ENCODE measurements around the gene GFOD2.

Gene GFOD2

GRCh38 chr16:67723151-67723910, 4.2 kb upstream of the GFOD2 start:
- no peak overlapping the region for H3K4me3 Mint-ChIP-seq
- H3K36me3 Mint-ChIP-seq (ENCODE audit: low read depth): peaks cover 2% of the 10 kb centered on the region
- H3K4me1 Mint-ChIP-seq (ENCODE audit: low read depth): peaks cover 20% of the 10 kb centered on the region
- H3K9me3 Mint-ChIP-seq: no peaks in the 10 kb centered on the region
- H3K27ac Mint-ChIP-seq: no peak overlapping the region
- H3K27me3 Mint-ChIP-seq: no peaks in the 10 kb centered on the region

DNA sequence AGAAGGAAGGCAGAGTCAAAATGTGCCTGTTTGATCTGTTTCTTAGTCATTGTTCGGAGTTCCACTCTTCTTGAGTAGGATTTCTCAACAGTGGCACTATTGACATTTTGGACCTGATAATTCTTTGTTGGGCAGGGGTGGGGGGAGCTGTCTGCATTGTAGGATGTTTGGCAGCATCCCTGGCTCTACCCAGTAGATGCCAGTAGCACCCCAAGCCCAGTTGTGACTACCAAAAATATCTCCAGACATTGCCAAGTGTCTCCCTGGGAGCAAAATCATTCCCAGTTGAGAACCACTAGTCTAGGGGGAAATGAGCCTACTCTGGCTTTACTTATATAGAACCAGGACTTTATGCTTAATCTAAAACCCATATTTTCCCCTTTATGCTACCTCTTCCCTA, 1.1 kb upstream of the GFOD2 start:
- Mint-ChIP-seq H3K4me1 (ENCODE audit: low read depth) (peaks cover 33% of the 10 kb centered on the region), H3K4me3 (peak overlapping the region; percentile 93), H3K36me3 (ENCODE audit: low read depth) (peaks cover 16% of the 10 kb centered on the region), H3K27me3 (no peaks in the 10 kb centered on the region), H3K27ac (peak overlapping the region; percentile 97), H3K9me3 (no peaks in the 10 kb centered on the region)

DNA sequence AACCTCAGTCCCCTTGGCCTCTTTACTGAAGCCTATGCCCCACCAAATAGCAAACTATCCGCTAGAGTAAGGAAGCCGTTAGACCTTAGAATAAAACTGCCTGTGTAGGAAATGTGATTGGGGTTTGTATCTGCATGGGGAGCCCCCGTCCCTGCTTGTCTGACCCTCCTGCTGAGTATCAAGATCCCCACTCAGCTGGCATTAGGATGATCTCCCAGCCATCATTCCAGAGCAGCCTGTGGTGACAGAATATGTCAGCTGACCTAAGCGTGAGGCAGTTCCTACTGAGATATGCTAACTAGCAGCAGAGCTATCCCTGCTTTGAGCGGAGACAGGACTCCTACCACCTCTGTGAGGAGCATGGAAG, 645 bp upstream of the GFOD2 start:
- peaks cover 16% of the 10 kb centered on the region for H3K36me3 Mint-ChIP-seq (ENCODE audit: low read depth)
- H3K27me3 Mint-ChIP-seq: no peaks in the 10 kb centered on the region
- H3K4me3 Mint-ChIP-seq: peak overlapping the region; percentile 93
- peak overlapping the region; percentile 97 for H3K27ac Mint-ChIP-seq
- H3K9me3 Mint-ChIP-seq: no peaks in the 10 kb centered on the region
- H3K4me1 Mint-ChIP-seq (ENCODE audit: low read depth): peaks cover 33% of the 10 kb centered on the region

- H3K36me3 Mint-ChIP-seq (ENCODE audit: low read depth): peaks cover 16% of the 10 kb centered on the region
- H3K27ac Mint-ChIP-seq: peak overlapping the region; percentile 72
- H3K9me3 Mint-ChIP-seq: no peaks in the 10 kb centered on the region
- H3K27me3 Mint-ChIP-seq: no peaks in the 10 kb centered on the region
- H3K4me1 Mint-ChIP-seq (ENCODE audit: low read depth): peaks cover 33% of the 10 kb centered on the region
- H3K4me3 Mint-ChIP-seq: peak overlapping the region; percentile 93
Measured at GRCh38 chr16:67718668-67719047, 458 bp downstream of the GFOD2 start.

DNA sequence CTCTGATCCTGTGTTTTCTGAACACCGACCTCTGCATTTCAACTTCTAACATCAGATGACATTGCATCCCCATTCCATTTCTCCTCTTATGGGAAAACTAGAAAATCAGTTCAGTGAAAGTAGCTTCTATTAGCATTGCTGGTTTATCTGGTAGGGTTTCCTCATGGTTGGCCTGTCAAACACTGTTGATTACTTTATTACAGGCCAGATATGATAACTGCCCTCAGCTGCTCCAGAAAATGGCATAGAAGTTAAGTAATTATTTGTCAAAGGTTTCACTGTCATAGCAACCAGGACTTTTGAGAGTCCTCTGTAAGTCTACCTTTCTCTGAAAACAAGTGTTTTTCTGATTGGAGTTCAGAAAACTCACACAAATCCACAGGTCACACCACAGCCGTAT, 3.0 kb downstream of the GFOD2 start:
- Mint-ChIP-seq H3K4me1 (ENCODE audit: low read depth) (peaks cover 33% of the 10 kb centered on the region), H3K27ac (no peak overlapping the region), H3K9me3 (no peaks in the 10 kb centered on the region), H3K4me3 (no peak overlapping the region), H3K36me3 (ENCODE audit: low read depth) (peaks cover 24% of the 10 kb centered on the region), H3K27me3 (no peaks in the 10 kb centered on the region)

- Mint-ChIP-seq H3K36me3 (ENCODE audit: low read depth) (peaks cover 24% of the 10 kb centered on the region), H3K9me3 (no peaks in the 10 kb centered on the region), H3K27ac (no peak overlapping the region), H3K27me3 (no peaks in the 10 kb centered on the region), H3K4me3 (no peak overlapping the region), H3K4me1 (ENCODE audit: low read depth) (peaks cover 18% of the 10 kb centered on the region)
Measured at GRCh38 chr16:67714522-67714921, 4.6 kb downstream of the GFOD2 start.

GRCh38 chr16:67713647-67714273, 5.4 kb downstream of the GFOD2 start:
- no peaks in the 10 kb centered on the region for H3K27me3 Mint-ChIP-seq
- H3K9me3 Mint-ChIP-seq: no peaks in the 10 kb centered on the region
- peaks cover 24% of the 10 kb centered on the region for H3K36me3 Mint-ChIP-seq (ENCODE audit: low read depth)
- no peak overlapping the region for H3K27ac Mint-ChIP-seq
- no peak overlapping the region for H3K4me3 Mint-ChIP-seq
- peaks cover 17% of the 10 kb centered on the region for H3K4me1 Mint-ChIP-seq (ENCODE audit: low read depth)

- Mint-ChIP-seq H3K9me3 (no peaks in the 10 kb centered on the region), H3K27me3 (no peaks in the 10 kb centered on the region), H3K4me1 (ENCODE audit: low read depth) (no peaks in the 10 kb centered on the region), H3K27ac (no peak overlapping the region), H3K36me3 (ENCODE audit: low read depth) (peaks cover 8% of the 10 kb centered on the region), H3K4me3 (no peak overlapping the region)
Measured at GRCh38 chr16:67710607-67711006, 8.5 kb downstream of the GFOD2 start.

GRCh38 chr16:67709050-67709449, 10.1 kb downstream of the GFOD2 start:
- peaks cover 8% of the 10 kb centered on the region for H3K36me3 Mint-ChIP-seq (ENCODE audit: low read depth)
- peaks cover 9% of the 10 kb centered on the region for H3K4me1 Mint-ChIP-seq (ENCODE audit: low read depth)
- no peaks in the 10 kb centered on the region for H3K27me3 Mint-ChIP-seq
- H3K4me3 Mint-ChIP-seq: no peak overlapping the region
- H3K9me3 Mint-ChIP-seq: no peaks in the 10 kb centered on the region
- no peak overlapping the region for H3K27ac Mint-ChIP-seq

DNA sequence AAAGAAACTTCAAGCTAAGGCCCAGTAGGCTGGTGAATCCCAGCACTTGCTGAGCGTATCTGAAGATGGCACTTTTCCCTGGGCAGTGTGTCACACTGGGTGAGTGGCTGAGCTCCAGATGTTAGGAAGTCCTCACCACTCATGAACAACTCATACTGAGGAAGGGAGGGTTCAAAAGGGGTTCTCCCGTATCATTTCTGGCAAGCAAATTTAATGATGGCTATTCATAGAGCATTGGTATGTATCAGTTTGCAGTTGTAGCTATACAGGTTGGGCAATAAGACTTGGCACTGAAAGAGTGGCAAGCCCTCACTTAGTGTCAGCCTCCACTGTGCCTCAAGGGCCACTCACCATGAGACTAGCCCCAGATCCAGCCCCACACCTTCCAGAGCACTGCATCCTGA, 10.7 kb downstream of the GFOD2 start:
- Mint-ChIP-seq H3K27me3 (no peaks in the 10 kb centered on the region), H3K27ac (no peak overlapping the region), H3K36me3 (ENCODE audit: low read depth) (peaks cover 8% of the 10 kb centered on the region), H3K4me1 (ENCODE audit: low read depth) (peaks cover 16% of the 10 kb centered on the region), H3K4me3 (no peak overlapping the region), H3K9me3 (no peaks in the 10 kb centered on the region)

GRCh38 chr16:67707790-67708189, 11.3 kb downstream of the GFOD2 start:
- H3K4me3 Mint-ChIP-seq: no peak overlapping the region
- peaks cover 8% of the 10 kb centered on the region for H3K36me3 Mint-ChIP-seq (ENCODE audit: low read depth)
- peaks cover 19% of the 10 kb centered on the region for H3K4me1 Mint-ChIP-seq (ENCODE audit: low read depth)
- no peak overlapping the region for H3K27ac Mint-ChIP-seq
- no peaks in the 10 kb centered on the region for H3K9me3 Mint-ChIP-seq
- H3K27me3 Mint-ChIP-seq: no peaks in the 10 kb centered on the region

DNA sequence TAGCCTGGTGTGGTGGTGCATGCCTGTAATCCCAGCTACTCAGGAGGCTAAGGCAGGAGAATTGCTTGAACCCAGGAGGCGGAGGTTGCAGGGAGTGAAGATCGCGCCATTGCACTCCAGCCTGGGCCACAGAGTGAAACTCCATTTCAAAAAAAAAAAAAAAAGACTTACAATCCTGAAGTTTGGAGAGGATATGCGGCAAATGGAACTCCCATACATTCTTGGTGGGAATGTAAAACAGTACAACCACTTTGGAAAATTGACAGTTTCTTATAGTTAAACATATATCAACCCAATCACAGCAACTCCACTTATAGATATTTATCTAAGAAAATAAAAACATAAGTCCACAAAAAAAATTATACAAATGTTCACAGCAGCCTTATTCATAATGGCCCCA, 11.9 kb downstream of the GFOD2 start:
- Mint-ChIP-seq H3K27me3 (no peaks in the 10 kb centered on the region), H3K36me3 (ENCODE audit: low read depth) (peaks cover 8% of the 10 kb centered on the region), H3K4me1 (ENCODE audit: low read depth) (peaks cover 19% of the 10 kb centered on the region), H3K27ac (no peak overlapping the region), H3K9me3 (no peaks in the 10 kb centered on the region), H3K4me3 (no peak overlapping the region)

- Mint-ChIP-seq H3K27me3 (no peaks in the 10 kb centered on the region), H3K36me3 (ENCODE audit: low read depth) (no peaks in the 10 kb centered on the region), H3K9me3 (no peaks in the 10 kb centered on the region), H3K4me3 (no peak overlapping the region), H3K27ac (no peak overlapping the region), H3K4me1 (ENCODE audit: low read depth) (peaks cover 19% of the 10 kb centered on the region)
Measured at GRCh38 chr16:67704110-67704509, 15.0 kb downstream of the GFOD2 start.

- peaks cover 19% of the 10 kb centered on the region for H3K4me1 Mint-ChIP-seq (ENCODE audit: low read depth)
- peaks cover 4% of the 10 kb centered on the region for H3K36me3 Mint-ChIP-seq (ENCODE audit: low read depth)
- H3K27ac Mint-ChIP-seq: peak overlapping the region; percentile 13
- no peaks in the 10 kb centered on the region for H3K27me3 Mint-ChIP-seq
- H3K4me3 Mint-ChIP-seq: no peak overlapping the region
- H3K9me3 Mint-ChIP-seq: no peaks in the 10 kb centered on the region
Measured at GRCh38 chr16:67703626-67704025, 15.5 kb downstream of the GFOD2 start.

GRCh38 chr16:67702130-67702529, 17.0 kb downstream of the GFOD2 start:
- H3K36me3 Mint-ChIP-seq (ENCODE audit: low read depth): peaks cover 10% of the 10 kb centered on the region
- no peak overlapping the region for H3K27ac Mint-ChIP-seq

GRCh38 chr16:67701420-67701819, 17.7 kb downstream of the GFOD2 start:
- H3K27me3 Mint-ChIP-seq: no peaks in the 10 kb centered on the region
- peaks cover 19% of the 10 kb centered on the region for H3K4me1 Mint-ChIP-seq (ENCODE audit: low read depth)
- no peak overlapping the region for H3K4me3 Mint-ChIP-seq
- no peaks in the 10 kb centered on the region for H3K9me3 Mint-ChIP-seq
- H3K36me3 Mint-ChIP-seq (ENCODE audit: low read depth): peaks cover 10% of the 10 kb centered on the region
- H3K27ac Mint-ChIP-seq: no peak overlapping the region

More at GRCh38 chr16:67702130-67702529, 17.0 kb downstream of the GFOD2 start:
- no peak overlapping the region for H3K4me3 Mint-ChIP-seq
- H3K27me3 Mint-ChIP-seq: no peaks in the 10 kb centered on the region
- no peaks in the 10 kb centered on the region for H3K9me3 Mint-ChIP-seq
- H3K4me1 Mint-ChIP-seq (ENCODE audit: low read depth): peaks cover 19% of the 10 kb centered on the region

Data from stimulated activated naive CD8-positive, alpha-beta T cell treated with anti-CD3 and anti-CD28 coated beads, Interleukin-15, Interleukin-2, amounts not matched to agents 100 ng/mL and 50 ng/mL, for 24 hours (primary cell).